ENCODE results near the gene SLAMF1.
"Not testable (repeated sequence)": the region's sequence is repeated elsewhere in the genome, so short reads cannot be mapped to it uniquely, and the experiment has no call there.

SLAMF1 gene

DNA sequence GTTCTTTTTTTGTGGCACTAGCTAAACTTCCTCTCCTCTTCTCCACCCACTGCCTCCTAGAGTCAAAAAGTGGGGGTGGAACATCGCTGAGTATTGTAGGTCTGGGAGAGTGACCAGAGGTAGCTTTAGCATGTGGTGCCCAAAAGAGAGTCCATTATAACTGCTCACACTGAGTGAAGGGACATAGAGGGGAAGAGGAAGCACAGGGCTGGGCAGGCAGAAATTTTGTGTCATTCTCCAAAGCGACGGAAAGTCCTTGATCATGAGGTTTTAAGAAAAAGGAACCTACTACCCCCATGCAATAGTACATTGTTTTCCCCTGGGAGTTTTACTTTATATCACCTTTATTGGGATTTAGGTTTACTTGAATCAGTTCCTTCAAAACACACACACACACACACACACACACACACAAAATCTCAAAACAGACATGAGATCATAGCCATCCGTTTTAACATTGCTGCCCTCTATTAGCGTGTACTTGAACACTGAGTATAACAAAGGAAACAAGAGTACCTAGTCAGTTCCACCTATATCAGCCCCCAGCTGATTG is 71.7 kb downstream of the SLAMF1 start:
- CTCF ChIA-PET = interaction anchor here (0.8 kb wide), 1 partner anchor 260 kb away, joined by 3 read pairs; no protein-coding TSS in a partner anchor
- no peak for DNase-seq (ENCODE audit: low spot score)
- TF ChIP-seq, protein P1, sequence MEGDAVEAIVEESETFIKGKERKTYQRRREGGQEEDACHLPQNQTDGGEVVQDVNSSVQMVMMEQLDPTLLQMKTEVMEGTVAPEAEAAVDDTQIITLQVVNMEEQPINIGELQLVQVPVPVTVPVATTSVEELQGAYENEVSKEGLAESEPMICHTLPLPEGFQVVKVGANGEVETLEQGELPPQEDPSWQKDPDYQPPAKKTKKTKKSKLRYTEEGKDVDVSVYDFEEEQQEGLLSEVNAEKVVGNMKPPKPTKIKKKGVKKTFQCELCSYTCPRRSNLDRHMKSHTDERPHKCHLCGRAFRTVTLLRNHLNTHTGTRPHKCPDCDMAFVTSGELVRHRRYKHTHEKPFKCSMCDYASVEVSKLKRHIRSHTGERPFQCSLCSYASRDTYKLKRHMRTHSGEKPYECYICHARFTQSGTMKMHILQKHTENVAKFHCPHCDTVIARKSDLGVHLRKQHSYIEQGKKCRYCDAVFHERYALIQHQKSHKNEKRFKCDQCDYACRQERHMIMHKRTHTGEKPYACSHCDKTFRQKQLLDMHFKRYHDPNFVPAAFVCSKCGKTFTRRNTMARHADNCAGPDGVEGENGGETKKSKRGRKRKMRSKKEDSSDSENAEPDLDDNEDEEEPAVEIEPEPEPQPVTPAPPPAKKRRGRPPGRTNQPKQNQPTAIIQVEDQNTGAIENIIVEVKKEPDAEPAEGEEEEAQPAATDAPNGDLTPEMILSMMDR (conservative IDR thresholded peaks at IDR 0.05; ENCODE audit: low read depth) = no peak
- no peak overlapping the region for H3K27ac ChIP-seq
- POLR2A ChIA-PET (ENCODE audit: low non-redundant PET) = no interaction called here

DNA sequence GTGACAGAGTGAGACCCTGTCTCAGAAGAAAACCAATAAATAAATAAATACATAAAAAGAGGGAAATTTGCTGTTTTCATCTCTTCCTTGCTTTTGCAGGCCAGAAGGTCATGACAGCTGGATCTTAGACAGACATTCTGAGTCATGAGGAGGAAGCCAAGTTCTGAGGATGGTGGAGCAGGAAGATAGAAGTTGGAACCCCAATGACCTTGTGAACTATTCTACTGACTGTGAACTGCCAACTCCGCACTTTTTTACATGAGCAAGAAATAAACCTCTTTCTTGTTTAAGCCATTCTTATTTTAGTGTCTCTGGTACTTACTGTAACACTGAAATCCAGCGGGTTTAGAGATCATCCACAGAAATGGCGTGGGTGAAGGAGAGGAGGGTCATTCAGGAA is 76.0 kb downstream of the SLAMF1 start:
- TF ChIP-seq, protein P1 (conservative IDR thresholded peaks at IDR 0.05; ENCODE audit: low read depth) = no peak
- DNase-seq (ENCODE audit: low spot score) = no peak
- H3K27ac ChIP-seq = no peak overlapping the region
- ChIA-PET POLR2A (ENCODE audit: low non-redundant PET) (no interaction called here), CTCF (no interaction called here)

DNA sequence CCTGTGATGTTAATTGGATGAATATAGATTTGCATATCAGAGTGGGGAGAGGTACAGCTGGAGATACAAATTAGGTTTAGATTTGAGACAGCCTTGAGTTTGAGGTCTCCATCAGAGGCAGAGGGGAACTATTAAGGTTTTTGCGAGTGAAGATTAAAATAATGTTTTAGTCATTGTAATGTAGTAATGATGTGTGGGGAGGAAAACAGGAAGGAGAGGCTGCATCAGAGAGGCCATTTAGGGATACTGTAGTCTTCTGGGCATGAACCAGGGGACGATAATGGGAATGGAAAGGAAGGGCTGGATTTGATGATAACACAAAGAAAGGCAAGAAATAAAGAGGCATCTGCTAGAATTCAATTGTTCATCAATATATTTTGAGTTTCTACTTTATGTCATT is 77.0 kb downstream of the SLAMF1 start:
- DNase-seq (ENCODE audit: low spot score) = no peak
- no peak overlapping the region for H3K27ac ChIP-seq
- TF ChIP-seq, protein P1 (conservative IDR thresholded peaks at IDR 0.05; ENCODE audit: low read depth) = no peak
- CTCF ChIA-PET = no interaction called here
- POLR2A ChIA-PET (ENCODE audit: low non-redundant PET) = no interaction called here

DNA sequence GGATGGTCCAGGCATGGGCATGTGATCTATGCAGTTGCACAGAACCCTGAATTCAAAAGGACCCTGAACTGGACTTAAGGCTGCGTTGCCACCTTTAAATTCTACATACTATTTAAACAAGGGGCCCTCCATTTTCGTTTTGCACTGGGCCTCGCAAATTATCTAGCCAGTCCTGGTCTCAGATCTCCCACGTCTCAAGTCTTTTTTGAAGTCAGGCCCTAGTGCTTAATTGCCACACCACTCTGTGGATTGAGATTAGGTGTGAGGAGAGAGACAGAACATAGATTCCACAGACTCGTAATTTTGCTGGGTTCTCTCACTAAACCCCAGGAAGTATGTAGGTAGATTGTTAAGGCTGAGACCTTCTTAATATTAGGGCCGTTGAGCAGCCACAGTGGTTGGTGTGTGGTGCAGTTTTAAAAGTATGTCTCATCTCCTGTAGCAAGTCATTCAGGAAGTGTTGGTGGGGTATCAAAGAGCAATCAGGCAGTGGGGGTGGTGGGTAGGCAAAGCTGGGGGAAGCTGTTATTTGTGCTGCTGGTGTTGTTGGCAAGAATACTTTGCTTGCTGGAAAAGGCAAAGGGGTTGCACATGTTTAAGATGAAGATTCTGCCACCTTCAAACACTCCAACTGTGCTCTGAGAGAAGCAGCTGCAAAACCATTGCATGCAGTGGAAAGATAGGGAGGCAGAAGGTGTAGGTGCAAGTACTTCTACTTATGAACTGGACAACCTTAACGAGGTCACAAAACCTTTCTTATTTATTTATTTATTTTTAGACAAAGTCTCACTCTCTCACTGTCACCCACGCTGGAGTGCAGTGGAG is 78.8 kb downstream of the SLAMF1 start:
- TF ChIP-seq, protein P1 (conservative IDR thresholded peaks at IDR 0.05; ENCODE audit: low read depth) = no peak
- CTCF ChIA-PET = interaction anchor here (0.6 kb wide), 1 partner anchor 436 kb away, joined by 3 read pairs; no protein-coding TSS in a partner anchor
- H3K27ac ChIP-seq = no peak overlapping the region
- POLR2A ChIA-PET (ENCODE audit: low non-redundant PET) = no interaction called here
- DNase-seq (ENCODE audit: low spot score) = no peak

DNA sequence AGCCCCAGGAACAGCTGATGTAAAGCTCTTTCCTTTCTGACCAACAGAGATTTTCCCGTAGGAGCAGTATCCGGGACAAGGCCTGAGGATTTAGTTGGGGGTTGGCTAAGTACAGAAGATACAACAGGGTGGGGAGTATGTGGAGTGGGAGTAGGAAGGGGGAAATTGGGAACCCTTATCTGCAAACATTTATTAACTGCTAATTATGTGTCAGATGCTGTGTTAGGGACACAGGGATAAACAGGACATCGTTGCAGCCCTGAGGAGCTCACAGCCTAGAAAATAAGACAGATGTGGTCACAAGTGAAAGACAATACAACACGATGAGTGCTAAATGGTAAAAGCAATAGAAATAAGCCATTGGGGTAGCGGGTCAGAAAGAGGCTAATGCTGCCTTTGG is 79.5 kb downstream of the SLAMF1 start:
- CTCF ChIA-PET = no interaction called here

DNA sequence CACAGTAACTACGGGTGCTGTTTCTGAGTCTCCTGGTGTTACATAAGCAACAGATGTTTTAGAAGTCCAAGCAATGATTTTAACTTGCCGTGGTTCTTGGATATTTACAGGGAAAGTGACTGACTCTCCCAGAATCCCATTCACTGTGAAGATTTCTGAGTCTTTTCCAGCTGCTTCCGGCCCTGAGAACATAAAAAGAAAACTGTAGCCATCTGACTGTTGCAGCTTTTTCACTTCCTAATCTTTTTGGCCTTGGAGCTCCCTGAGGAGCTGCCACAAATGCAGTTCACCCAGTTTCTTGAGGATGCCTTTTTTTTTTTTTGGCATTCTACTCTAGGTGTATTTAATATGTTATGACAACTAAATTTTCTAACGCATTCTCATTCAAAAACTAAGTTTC is 81.3 kb downstream of the SLAMF1 start:
- TF ChIP-seq, protein P1 (conservative IDR thresholded peaks at IDR 0.05; ENCODE audit: low read depth) = no peak
- no peak overlapping the region for H3K27ac ChIP-seq
- ChIA-PET CTCF (interaction anchor here (0.6 to 0.9 kb wide), 2 partner anchors 21 to 109 kb away, joined by 3 read pairs; no protein-coding TSS in a partner anchor), POLR2A (ENCODE audit: low non-redundant PET) (no interaction called here)
- no peak for DNase-seq (ENCODE audit: low spot score)

More for the DNA sequence above, 79.5 kb downstream of the SLAMF1 start:
- POLR2A ChIA-PET (ENCODE audit: low non-redundant PET) = no interaction called here
- no peak overlapping the region for H3K27ac ChIP-seq
- TF ChIP-seq, protein P1 (conservative IDR thresholded peaks at IDR 0.05; ENCODE audit: low read depth) = no peak
- DNase-seq (ENCODE audit: low spot score) = no peak

DNA sequence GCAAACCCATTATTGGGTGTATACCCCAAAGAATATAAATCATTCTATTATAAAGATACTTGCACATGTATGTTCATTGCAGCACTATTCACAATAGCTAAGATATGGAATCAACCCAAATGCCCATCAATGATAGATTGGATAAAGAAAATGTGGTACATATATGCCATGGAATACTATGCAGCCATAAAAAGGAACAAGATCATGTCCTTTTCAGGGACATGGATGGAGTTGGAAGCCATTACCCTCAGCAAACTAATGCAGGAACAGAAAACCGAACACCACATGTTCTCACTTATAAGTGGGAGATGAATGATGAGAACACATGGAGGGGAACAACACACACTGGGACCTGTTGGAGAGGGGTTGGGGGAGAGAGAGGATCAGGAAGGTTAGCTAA is 83.6 kb downstream of the SLAMF1 start:
- DNase-seq (ENCODE audit: low spot score); POLR2A ChIA-PET (ENCODE audit: low non-redundant PET); H3K27ac ChIP-seq; CTCF ChIA-PET: not testable (repeated sequence)

DNA sequence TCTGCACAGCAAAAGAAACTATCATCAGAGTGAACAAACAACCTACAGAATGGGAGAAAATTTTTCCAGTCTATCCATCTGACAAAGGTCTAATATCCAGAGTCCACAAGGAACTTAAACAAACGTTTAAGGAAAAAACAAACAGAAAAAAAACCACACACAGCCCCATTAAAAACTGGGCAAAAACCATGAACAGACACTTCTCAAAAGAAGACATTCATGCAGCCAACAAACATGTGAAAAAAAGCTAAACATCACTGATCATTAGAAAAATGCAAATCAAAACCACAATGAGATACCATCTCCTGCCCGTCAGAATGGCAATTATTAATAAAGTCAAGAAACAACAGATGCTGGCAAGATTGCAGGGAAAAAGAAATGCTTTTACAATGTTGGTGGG is 84.1 kb downstream of the SLAMF1 start:
- H3K27ac ChIP-seq; CTCF ChIA-PET; DNase-seq (ENCODE audit: low spot score); POLR2A ChIA-PET (ENCODE audit: low non-redundant PET): not testable (repeated sequence)

Measured in RWPE1 (cell line).